ENCODE measurements around the gene THADA.

Gene THADA

GRCh38 chr2:43265421-43265820 is 330.4 kb downstream of the THADA start:
- H3K9me3 ChIP-seq (ENCODE audit: control insufficient read depth, low read length): no peaks in the 10 kb centered on the region
- no peak overlapping the region for H3K9ac ChIP-seq (ENCODE audit: low read length)
- peaks cover 17% of the 10 kb centered on the region for H3K4me1 ChIP-seq (ENCODE audit: control insufficient read depth, insufficient read depth, low read length)
- H3K36me3 ChIP-seq (ENCODE audit: control insufficient read depth, insufficient read depth, low read length): no peaks in the 10 kb centered on the region
- H3K4me3 ChIP-seq (ENCODE audit: low read length): no peak overlapping the region
- no peaks in the 10 kb centered on the region for H3K27me3 ChIP-seq (ENCODE audit: control insufficient read depth, insufficient read depth, low read length)

GRCh38 chr2:43265001-43265400 is 330.8 kb downstream of the THADA start:
- H3K9me3 ChIP-seq (ENCODE audit: control insufficient read depth, low read length): no peaks in the 10 kb centered on the region
- no peak overlapping the region for H3K4me3 ChIP-seq (ENCODE audit: low read length)
- no peak overlapping the region for H3K9ac ChIP-seq (ENCODE audit: low read length)
- no peaks in the 10 kb centered on the region for H3K27me3 ChIP-seq (ENCODE audit: control insufficient read depth, insufficient read depth, low read length)
- H3K36me3 ChIP-seq (ENCODE audit: control insufficient read depth, insufficient read depth, low read length): no peaks in the 10 kb centered on the region
- H3K4me1 ChIP-seq (ENCODE audit: control insufficient read depth, insufficient read depth, low read length): peaks cover 17% of the 10 kb centered on the region

- Histone ChIP-seq H3K9me3 (ENCODE audit: control insufficient read depth, low read length) (no peaks in the 10 kb centered on the region), H3K36me3 (ENCODE audit: control insufficient read depth, insufficient read depth, low read length) (no peaks in the 10 kb centered on the region), H3K4me3 (ENCODE audit: low read length) (no peak overlapping the region), H3K27me3 (ENCODE audit: control insufficient read depth, insufficient read depth, low read length) (no peaks in the 10 kb centered on the region), H3K9ac (ENCODE audit: low read length) (no peak overlapping the region), H3K4me1 (ENCODE audit: control insufficient read depth, insufficient read depth, low read length) (no peaks in the 10 kb centered on the region)
Observed at GRCh38 chr2:43262951-43263350, 332.9 kb downstream of the THADA start.

GRCh38 chr2:43262239-43262638 is 333.6 kb downstream of the THADA start:
- Histone ChIP-seq H3K4me3 (ENCODE audit: low read length) (no peak overlapping the region), H3K27me3 (ENCODE audit: control insufficient read depth, insufficient read depth, low read length) (no peaks in the 10 kb centered on the region), H3K9me3 (ENCODE audit: control insufficient read depth, low read length) (no peaks in the 10 kb centered on the region), H3K4me1 (ENCODE audit: control insufficient read depth, insufficient read depth, low read length) (no peaks in the 10 kb centered on the region), H3K9ac (ENCODE audit: low read length) (no peak overlapping the region), H3K36me3 (ENCODE audit: control insufficient read depth, insufficient read depth, low read length) (no peaks in the 10 kb centered on the region)

- H3K4me1 ChIP-seq (ENCODE audit: control insufficient read depth, insufficient read depth, low read length): no peaks in the 10 kb centered on the region
- H3K4me3 ChIP-seq (ENCODE audit: low read length): no peak overlapping the region
- H3K9me3 ChIP-seq (ENCODE audit: control insufficient read depth, low read length): no peaks in the 10 kb centered on the region
- no peaks in the 10 kb centered on the region for H3K27me3 ChIP-seq (ENCODE audit: control insufficient read depth, insufficient read depth, low read length)
- no peak overlapping the region for H3K9ac ChIP-seq (ENCODE audit: low read length)
- H3K36me3 ChIP-seq (ENCODE audit: control insufficient read depth, insufficient read depth, low read length): no peaks in the 10 kb centered on the region
Observed at GRCh38 chr2:43259512-43259911, 336.3 kb downstream of the THADA start.

GRCh38 chr2:43258547-43259156 is 337.2 kb downstream of the THADA start:
- H3K4me3 ChIP-seq (ENCODE audit: low read length): no peak overlapping the region
- H3K4me1 ChIP-seq (ENCODE audit: control insufficient read depth, insufficient read depth, low read length): no peaks in the 10 kb centered on the region
- H3K36me3 ChIP-seq (ENCODE audit: control insufficient read depth, insufficient read depth, low read length): no peaks in the 10 kb centered on the region
- H3K9ac ChIP-seq (ENCODE audit: low read length): no peak overlapping the region
- no peaks in the 10 kb centered on the region for H3K27me3 ChIP-seq (ENCODE audit: control insufficient read depth, insufficient read depth, low read length)
- H3K9me3 ChIP-seq (ENCODE audit: control insufficient read depth, low read length): no peaks in the 10 kb centered on the region

- Histone ChIP-seq H3K36me3 (ENCODE audit: control insufficient read depth, insufficient read depth, low read length) (no peaks in the 10 kb centered on the region), H3K4me3 (ENCODE audit: low read length) (no peak overlapping the region), H3K4me1 (ENCODE audit: control insufficient read depth, insufficient read depth, low read length) (no peaks in the 10 kb centered on the region), H3K27me3 (ENCODE audit: control insufficient read depth, insufficient read depth, low read length) (no peaks in the 10 kb centered on the region), H3K9me3 (ENCODE audit: control insufficient read depth, low read length) (no peaks in the 10 kb centered on the region), H3K9ac (ENCODE audit: low read length) (no peak overlapping the region)
Observed at GRCh38 chr2:43255296-43255910, 340.4 kb downstream of the THADA start.

- Histone ChIP-seq H3K27me3 (ENCODE audit: control insufficient read depth, insufficient read depth, low read length) (no peaks in the 10 kb centered on the region), H3K9me3 (ENCODE audit: control insufficient read depth, low read length) (no peaks in the 10 kb centered on the region), H3K36me3 (ENCODE audit: control insufficient read depth, insufficient read depth, low read length) (no peaks in the 10 kb centered on the region), H3K4me1 (ENCODE audit: control insufficient read depth, insufficient read depth, low read length) (no peaks in the 10 kb centered on the region), H3K9ac (ENCODE audit: low read length) (no peak overlapping the region), H3K4me3 (ENCODE audit: low read length) (no peak overlapping the region)
Observed at GRCh38 chr2:43254331-43254730, 341.5 kb downstream of the THADA start.

GRCh38 chr2:43251171-43251731 is 344.6 kb downstream of the THADA start:
- H3K4me3 ChIP-seq (ENCODE audit: low read length): no peak overlapping the region
- H3K9me3 ChIP-seq (ENCODE audit: control insufficient read depth, low read length): no peaks in the 10 kb centered on the region
- H3K36me3 ChIP-seq (ENCODE audit: control insufficient read depth, insufficient read depth, low read length): no peaks in the 10 kb centered on the region
- H3K4me1 ChIP-seq (ENCODE audit: control insufficient read depth, insufficient read depth, low read length): no peaks in the 10 kb centered on the region
- no peaks in the 10 kb centered on the region for H3K27me3 ChIP-seq (ENCODE audit: control insufficient read depth, insufficient read depth, low read length)
- H3K9ac ChIP-seq (ENCODE audit: low read length): peak overlapping the region; percentile 44

GRCh38 chr2:43250015-43250414 is 345.8 kb downstream of the THADA start:
- H3K9ac ChIP-seq (ENCODE audit: low read length): no peak overlapping the region
- H3K4me1 ChIP-seq (ENCODE audit: control insufficient read depth, insufficient read depth, low read length): no peaks in the 10 kb centered on the region

GRCh38 chr2:43248621-43249020 is 347.2 kb downstream of the THADA start:
- Histone ChIP-seq H3K9me3 (ENCODE audit: control insufficient read depth, low read length) (no peaks in the 10 kb centered on the region), H3K4me3 (ENCODE audit: low read length) (no peak overlapping the region), H3K4me1 (ENCODE audit: control insufficient read depth, insufficient read depth, low read length) (no peaks in the 10 kb centered on the region), H3K36me3 (ENCODE audit: control insufficient read depth, insufficient read depth, low read length) (no peaks in the 10 kb centered on the region), H3K27me3 (ENCODE audit: control insufficient read depth, insufficient read depth, low read length) (no peaks in the 10 kb centered on the region), H3K9ac (ENCODE audit: low read length) (no peak overlapping the region)

More at GRCh38 chr2:43250015-43250414, 345.8 kb downstream of the THADA start:
- Histone ChIP-seq H3K4me3 (ENCODE audit: low read length) (no peak overlapping the region), H3K9me3 (ENCODE audit: control insufficient read depth, low read length) (no peaks in the 10 kb centered on the region), H3K36me3 (ENCODE audit: control insufficient read depth, insufficient read depth, low read length) (no peaks in the 10 kb centered on the region), H3K27me3 (ENCODE audit: control insufficient read depth, insufficient read depth, low read length) (no peaks in the 10 kb centered on the region)

GRCh38 chr2:43246641-43247040 is 349.2 kb downstream of the THADA start:
- Histone ChIP-seq H3K4me3 (ENCODE audit: low read length) (no peak overlapping the region), H3K4me1 (ENCODE audit: control insufficient read depth, insufficient read depth, low read length) (no peaks in the 10 kb centered on the region), H3K36me3 (ENCODE audit: control insufficient read depth, insufficient read depth, low read length) (no peaks in the 10 kb centered on the region), H3K27me3 (ENCODE audit: control insufficient read depth, insufficient read depth, low read length) (no peaks in the 10 kb centered on the region), H3K9ac (ENCODE audit: low read length) (no peak overlapping the region), H3K9me3 (ENCODE audit: control insufficient read depth, low read length) (no peaks in the 10 kb centered on the region)
